ENCODE data around the gene LYRM4.

DNA sequence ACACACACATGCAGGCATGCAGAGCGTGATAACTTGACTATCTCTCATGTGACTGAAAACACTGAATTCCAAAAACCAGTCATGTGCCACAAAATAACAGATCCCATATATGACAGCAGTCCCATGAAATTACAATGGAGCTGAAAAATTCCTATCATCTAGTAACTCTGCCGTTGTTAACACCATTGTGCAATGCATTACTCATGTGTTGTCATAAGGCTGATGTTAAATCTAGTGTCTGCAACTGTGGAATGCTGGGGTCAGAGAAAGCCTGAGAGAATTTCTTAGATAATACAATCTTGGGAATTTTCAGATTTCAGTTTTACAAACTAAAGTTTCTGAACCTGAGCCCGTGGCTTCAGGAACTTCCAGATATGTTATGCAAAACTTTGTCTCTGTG lies 70.2 kb downstream of the LYRM4 start:
- TF ChIP-seq, protein P1, sequence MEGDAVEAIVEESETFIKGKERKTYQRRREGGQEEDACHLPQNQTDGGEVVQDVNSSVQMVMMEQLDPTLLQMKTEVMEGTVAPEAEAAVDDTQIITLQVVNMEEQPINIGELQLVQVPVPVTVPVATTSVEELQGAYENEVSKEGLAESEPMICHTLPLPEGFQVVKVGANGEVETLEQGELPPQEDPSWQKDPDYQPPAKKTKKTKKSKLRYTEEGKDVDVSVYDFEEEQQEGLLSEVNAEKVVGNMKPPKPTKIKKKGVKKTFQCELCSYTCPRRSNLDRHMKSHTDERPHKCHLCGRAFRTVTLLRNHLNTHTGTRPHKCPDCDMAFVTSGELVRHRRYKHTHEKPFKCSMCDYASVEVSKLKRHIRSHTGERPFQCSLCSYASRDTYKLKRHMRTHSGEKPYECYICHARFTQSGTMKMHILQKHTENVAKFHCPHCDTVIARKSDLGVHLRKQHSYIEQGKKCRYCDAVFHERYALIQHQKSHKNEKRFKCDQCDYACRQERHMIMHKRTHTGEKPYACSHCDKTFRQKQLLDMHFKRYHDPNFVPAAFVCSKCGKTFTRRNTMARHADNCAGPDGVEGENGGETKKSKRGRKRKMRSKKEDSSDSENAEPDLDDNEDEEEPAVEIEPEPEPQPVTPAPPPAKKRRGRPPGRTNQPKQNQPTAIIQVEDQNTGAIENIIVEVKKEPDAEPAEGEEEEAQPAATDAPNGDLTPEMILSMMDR (IDR thresholded peaks at IDR 0.05) = no peak
- TF ChIP-seq POLR2A (IDR thresholded peaks at IDR 0.05) = no peak

Data from right lobe of liver (tissue), 4 donors.